ENCODE results near the gene L2HGDH.

DNA sequence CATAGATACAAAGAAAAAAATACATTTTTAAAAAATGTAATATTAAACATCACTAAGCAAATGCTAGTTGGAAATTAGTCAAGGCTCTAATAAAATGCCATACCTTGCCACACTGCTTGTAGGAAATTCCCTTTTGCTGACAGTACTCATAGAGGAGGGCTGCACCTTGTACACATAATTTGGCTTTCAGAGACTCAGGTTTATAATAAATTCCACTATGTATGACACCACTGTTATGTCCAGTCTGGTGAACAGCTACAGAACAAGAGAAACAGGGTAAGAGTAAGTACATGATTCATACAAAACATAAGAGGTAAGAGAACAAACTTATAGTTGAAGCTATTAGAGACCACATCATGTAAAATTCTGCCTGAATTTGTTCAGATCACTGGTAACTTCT, 10.1 kb downstream of the L2HGDH start:
- TF ChIP-seq CTCF (IDR thresholded peaks at IDR 0.05), result no peak
- no peak for TF ChIP-seq POLR2A (IDR thresholded peaks at IDR 0.05)
- TF ChIP-seq POLR2AphosphoS5 (IDR thresholded peaks at IDR 0.05), result no peak

Data from breast epithelium (tissue), 3 donors.